NCI-H1105 treated with DMSO at 0.1 percent for 48 hours (cell line): Measurements from ENCODE around the gene RAB13.

Experiments used
- DNase-seq: peaks from one replicate; lab custom pipeline; 2025; lab: John Stamatoyannopoulos, UW

Gene RAB13

DNA sequence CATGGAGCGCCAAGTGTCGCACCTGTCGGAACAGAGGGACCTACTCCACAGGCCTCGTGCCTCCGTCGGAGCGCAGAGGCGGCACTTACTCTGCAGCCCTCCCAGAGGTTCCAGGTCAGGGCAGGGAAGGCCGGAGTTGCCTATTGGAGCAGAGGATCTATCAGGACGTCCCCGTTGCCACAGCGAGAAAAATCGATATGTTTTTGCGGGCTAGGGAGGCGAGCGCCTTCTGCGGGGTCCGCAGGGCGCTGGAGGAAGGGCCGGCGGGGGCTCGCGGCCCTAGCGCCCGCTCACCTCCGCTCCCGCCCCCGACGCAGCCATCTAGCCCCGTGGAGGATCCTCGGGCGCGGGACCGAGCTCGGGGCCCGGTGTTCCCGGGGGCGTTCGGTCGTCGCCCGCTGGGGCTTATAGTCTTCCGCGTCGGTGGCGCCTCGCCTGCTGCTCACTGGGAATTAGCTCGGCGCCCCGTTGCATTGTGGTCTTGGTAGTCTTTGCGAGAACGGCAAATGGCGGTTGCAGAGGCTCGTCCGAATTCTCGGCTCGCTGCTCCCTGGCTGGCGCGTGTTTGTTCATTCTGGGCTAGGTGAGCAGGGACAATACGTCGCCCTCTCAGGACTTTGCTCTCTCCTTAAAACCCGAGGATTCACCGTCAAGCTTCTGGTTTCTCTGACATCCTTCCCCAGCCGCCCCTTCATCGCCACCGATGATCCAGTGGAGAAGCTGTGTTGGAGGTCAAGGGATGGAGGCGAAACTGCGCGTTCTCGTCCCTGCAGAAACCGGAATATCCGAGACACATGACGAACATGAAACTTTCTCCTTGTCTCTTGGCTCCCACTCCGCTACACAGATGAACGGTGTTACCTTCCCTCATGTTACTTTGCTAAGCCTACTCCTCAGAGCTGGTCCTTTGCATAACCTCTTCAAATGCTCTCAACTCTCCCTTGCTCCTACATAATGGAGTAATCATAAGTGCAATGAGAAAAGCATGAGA lies 8.6 kb downstream of the RAB13 start, which contains the start of gene JTB:
Gene JTB (minus strand): TSS at position 425 of the 991 bp plus-strand sequence. CDS start 422 bp downstream, at position 3.
- peak; percentile 87 for DNase-seq

DNA sequence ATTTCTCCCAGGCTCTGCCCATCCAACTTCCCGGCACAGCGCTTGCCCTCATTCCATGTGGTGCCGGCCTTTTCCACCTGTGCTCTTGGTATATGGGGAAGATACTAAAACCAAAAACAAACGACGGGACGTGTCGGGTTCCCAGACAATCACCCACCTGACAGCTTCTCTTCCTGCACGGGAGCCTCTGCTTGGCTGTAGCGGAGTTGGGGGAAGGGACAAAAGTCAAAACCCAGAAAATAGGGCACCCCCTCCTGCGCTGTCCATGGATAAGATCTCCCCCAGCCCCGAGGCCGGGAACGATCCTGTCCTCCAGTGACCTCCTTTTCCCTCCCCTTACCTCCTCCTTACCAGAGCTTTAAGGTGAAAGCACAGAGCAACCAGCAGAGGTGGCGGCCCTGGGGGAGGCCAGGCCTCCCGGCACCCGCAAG lies 9.3 kb downstream of the RAB13 start:
- no peak for DNase-seq

DNA sequence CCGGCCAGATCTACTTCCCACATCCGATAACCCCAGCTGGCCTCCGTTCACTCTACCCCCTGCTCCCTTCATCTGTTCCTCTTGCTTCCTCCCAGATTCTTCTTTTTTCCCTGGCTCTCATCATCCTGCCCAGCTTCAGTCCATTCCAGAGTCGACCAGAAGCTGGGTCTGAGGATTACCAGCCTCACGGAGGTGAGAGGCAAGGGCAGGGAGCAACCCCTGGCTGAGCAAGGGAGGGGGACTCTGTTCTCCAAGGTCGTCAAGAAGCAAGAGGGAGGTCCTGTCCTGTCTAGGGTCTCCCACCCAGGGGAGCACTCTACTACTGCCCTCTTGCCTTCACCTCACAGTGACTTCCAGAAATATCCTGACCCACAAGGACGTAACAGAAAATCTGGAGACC lies 12.6 kb downstream of the RAB13 start:
- no peak for DNase-seq

DNA sequence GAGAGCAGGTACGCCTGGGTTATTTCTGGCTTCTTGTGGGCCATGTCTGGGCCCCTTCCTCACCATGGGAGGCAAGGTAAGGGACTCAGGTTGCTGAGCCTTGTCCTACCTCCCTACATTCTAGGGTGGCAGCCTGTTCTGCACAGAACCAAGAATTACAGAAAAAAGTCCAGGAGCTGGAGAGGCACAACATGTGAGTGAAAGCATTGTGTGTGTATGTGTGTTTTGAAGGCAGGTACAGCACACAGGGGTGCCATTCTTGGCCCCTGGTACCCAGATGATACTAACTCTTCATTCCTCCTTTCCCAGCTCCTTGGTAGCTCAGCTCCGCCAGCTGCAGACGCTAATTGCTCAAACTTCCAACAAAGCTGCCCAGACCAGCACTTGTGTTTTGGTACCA lies 13.1 kb downstream of the RAB13 start:
- DNase-seq: no peak

DNA sequence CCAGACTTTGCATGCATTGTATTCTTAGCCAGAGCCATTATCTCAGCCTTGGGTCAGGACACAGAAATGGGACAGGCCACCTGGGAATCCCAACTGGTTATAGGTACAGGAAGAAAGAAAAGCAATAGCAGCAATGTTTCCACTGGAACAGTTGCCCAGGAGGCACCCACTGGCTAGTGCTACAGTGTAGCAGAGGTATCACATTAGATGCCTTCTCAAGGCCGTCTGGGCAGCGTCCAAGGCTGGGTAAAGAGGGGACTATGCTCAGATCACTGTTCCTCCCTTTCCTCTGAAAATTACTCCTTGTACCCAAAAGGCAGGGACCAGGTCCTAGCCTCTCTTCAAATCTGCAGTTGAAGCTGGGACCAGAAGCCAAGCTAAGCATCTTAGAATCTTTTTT lies 15.8 kb downstream of the RAB13 start:
- no peak for DNase-seq

DNA sequence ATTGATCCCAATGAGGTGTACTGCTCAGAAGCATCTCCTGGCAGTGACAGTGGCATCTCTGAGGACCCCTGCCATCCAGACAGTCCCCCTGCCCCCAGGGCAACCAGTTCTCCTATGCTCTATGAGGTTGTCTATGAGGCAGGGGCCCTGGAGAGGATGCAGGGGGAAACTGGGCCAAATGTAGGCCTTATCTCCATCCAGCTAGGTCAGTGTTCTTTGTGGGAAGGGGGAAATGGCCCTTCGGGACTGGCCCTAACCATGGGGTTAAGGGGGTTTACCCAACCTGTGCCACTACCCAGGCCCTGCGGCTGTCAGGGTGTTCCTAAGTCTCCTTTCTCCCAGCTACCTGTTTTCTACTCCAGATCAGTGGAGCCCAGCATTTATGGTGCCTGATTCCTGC lies 17.2 kb downstream of the RAB13 start:
- no peak for DNase-seq

DNA sequence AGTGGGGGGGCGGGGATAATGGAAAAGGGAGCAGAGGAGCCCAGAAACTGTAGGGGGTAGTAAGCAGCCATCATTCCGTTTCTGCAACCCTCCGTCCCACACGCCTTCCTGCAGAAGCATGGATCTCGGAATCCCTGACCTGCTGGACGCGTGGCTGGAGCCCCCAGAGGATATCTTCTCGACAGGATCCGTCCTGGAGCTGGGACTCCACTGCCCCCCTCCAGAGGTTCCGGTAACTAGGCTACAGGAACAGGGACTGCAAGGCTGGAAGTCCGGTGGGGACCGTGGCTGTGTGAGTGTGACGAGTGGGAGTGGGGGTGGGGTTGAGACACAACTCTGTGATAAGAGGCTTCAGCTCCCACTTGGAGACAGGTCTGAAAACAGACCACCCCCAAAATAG lies 17.7 kb downstream of the RAB13 start:
- DNase-seq: no peak

DNA sequence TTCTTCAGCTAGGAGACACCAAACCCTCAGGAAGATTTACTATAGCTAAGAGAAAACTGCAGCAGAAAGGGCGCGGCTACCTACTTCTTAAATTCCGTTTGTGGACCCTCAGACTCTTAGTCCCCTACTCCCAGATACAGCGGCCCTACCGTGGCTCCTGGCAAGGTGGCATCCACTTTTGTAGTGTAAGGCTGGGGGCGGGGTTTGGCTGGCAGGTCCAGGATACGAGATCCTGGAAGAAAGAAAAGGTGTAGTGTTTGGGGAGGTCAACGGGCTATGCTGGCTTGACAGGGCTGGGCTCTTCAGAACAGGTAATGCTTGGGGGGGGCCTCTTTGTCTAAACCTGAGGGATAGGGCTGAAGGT lies 18.2 kb downstream of the RAB13 start:
- no peak for DNase-seq

DNA sequence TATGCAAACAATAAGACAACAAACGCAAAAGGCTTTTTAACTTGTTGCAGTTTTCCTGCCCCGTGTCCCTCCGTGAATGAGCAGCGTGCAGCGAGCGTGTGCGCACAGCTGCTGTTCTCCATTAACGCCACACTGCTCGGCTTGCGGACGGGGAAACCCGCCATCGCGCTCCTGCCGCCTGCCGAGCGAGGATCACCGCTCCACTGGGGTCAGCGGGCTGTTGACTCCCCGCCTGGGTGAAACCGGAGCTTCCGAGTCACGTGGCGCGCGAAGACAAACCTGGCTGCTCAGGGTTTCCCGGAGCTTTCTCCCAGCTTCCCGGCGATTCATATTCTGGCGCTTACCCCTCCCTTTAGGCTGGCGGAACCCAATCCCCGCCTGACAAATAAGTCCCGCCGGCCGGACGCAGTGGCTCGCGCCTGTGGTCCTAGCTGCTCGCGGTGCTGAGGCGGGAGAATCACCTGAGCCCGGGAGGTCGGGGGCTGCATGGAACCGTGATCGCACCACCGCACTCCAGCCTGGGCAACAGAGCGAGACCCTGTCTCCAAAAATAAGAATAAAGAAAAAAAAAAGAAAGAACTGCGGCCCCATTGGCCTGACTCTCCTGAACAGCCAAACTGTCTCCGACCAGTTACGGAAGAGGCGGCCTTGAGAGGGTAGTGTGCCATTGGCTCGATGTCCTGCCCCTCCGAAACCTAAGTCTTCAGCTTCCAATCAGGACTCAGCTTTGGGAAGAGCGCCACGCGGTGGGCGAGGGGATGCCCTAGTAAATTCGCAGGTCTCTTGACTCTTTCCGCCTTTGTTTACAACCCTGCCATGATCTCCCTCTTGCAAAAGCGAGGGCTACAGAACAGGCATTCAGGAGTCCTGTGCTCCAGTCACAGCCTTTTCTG lies 18.8 kb downstream of the RAB13 start, which contains the start of gene CREB3L4:
Gene CREB3L4 (plus strand): TSS at position 796 of the 893 bp plus-strand sequence. CDS start 624 bp downstream, outside the sequence.
- DNase-seq: peak; percentile 99

DNA sequence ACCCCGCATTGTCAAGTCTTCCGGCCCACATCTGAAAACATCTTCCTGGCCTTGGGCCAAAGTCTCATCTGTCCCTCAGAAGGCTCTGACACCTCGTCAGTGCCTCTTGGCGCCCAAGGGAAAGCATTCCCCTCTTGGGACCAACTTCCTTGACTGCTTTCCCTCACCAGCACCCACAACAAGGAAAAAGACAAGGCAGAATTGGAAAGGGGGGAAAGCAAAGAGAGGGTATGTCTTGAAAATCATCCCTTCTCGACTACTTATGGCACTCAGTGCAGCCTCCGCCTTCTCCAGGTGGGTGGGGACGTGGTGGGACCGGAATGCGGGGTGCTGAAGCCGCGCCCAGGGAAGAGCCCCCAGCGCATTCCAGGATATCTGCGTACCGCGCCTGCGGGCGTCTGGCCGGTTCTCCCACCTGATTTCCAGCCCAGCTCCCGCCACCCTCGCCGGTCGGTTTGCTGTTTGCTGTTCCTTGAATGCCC lies 22.2 kb downstream of the RAB13 start:
- peak; percentile 46 for DNase-seq

DNA sequence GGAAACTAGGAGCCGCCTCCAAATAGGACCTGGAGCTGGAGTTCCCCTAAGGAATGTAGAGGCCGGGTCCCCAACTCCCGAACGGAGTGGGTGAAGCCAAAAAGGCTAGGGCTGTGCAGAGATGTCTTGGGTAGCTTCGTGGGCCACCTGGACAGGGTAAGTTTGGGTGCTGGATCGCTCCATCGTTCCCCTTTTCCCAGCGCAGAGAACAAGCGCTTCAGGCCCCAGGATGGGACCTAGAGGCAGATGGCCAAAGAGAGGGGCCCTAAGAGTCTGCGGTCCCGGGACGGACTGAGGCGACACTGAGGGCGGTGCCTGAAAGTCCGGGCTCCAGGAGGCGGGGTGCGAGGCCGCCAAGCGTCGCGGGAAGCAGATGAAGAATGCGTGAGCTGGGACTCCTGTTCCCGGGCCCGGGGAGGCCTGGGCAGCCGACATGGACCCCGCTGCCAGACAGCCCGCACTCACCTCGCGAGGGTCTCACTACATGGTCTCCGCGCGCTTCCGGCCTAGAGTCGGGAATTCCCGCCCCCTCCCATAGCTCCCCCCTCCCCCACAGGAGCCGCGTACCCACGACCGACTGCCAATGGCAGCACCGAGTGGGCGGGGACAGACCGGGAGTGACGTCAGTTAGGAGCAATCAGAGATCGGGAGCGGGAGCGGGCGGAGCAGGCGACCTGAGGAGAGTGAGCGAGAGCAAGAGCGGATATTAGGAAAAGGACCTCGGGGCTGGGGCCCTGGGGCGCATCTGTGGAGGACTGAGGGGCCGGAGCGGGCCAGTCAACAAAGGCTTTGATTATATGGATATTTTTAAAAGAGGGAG lies 22.9 kb downstream of the RAB13 start, which contains the start of gene SLC39A1:
Gene SLC39A1 (minus strand): TSS at position 508 of the 820 bp plus-strand sequence. CDS start 822 bp downstream, outside the sequence.
- peak; percentile 96 for DNase-seq

DNA sequence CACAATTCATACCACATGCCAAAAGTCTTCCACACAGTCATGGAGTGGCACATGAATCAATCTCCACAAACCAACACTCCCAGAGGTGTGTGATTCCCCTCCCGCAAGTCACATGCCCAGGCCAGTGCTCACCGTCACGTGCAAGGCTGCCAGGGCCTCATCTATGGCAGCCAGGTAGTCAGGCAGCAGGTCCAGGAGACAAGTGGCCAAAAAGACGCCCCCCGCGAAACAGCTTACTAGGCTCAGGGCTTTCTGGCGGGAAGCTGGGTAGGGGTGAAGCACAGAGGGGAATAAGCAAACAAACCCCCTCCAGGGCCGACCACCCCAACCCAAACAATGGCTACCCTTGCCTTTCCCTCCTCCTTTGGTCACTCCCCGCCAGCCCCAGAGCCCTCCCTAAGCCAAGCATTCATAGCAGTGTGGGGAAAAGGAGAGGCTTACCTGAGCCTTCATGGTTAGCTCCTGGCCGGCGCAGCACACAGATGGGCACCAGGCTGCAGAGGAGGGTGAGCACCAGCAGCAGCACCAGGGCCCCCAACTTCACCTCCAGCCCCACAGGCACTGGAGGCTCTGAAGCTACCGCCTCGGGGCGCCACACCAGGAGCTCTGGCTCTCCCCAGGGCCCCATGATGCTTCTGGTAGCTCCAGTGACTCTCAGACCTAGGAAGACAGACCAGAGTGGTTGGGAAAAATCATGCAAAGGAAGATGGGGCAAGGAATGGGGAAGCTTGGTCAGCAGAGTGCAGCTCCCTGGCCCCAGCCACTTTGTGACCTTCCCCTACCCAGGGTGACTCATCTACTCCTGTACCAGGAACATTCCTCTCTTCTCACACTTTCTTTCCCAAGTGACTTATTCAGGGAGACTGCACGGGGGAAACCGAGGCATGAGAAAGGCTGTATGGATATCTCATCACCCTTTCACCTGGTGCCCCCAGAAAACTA lies 23.8 kb downstream of the RAB13 start:
- no peak for DNase-seq

DNA sequence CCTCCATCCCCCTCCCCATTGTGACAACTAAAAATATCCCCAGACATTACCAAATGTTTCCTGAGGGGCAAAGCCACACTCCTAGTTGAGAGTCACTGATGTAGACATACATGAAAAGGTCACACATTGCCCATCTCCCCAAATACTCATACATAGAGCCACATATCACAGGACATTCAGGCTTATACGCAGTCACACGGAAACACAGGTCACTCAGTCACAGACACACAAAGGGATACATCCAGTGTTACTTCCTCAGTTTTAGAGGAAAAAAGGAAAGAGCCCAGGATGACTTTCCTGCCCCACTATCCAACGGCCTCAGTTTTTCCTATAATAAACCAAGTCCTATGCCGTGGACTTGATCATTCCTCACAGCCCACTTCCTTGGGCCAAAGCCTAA lies 24.7 kb downstream of the RAB13 start:
- no peak for DNase-seq

DNA sequence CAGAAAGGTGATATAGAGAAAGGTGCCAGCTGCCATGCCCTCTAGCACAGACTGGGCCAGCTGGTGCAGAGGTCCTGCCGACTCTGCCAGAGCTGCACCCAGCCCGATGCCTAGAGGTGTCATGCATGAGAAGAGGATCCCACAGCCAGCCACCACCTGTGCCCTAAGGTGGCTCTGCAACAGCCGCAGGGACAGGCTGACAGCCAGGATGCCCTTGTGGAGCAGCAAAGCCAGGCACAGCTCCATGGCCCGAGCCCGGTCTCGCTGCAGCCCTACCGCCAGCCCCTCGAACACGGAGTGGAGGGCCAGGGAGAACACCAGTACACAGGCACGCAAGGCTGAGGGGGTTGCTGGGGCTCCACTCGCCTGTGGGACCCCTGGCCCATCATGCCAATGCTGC lies 25.9 kb downstream of the RAB13 start:
- no peak for DNase-seq

DNA sequence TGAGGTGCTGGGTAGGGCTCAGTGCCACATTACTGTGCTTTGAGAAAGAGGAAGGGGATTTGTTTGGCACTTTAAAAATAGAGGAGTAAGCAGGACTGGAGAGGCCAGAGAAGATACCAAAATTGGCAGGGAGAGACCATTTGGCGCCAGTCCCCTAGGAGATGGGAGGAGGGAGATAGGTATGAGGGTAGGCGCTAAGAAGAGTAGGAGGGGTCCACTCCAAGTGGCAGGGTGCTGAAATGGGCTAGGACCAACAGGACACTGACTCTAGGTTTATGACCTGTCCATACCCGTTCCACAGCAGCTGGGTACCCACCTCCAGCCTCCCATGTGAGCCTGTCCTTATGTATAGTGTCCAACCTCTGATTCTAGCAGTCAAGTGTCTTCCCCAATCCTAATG lies 26.7 kb downstream of the RAB13 start:
- peak; percentile 4 for DNase-seq

DNA sequence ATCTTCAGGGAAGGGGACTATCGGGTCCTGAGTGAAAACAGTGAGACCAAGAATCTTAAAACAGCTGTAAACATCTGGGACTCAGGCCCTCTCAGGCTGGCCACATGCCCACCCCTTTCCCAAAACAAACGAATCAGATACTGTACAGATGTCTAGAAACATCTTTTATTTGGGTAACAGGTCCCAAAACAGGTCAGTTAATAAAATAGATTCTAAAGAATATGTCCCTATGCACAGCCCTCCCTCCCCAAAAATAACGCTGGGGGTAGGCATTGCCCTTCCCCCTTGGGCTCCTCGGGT lies 27.2 kb downstream of the RAB13 start:
- no peak for DNase-seq

DNA sequence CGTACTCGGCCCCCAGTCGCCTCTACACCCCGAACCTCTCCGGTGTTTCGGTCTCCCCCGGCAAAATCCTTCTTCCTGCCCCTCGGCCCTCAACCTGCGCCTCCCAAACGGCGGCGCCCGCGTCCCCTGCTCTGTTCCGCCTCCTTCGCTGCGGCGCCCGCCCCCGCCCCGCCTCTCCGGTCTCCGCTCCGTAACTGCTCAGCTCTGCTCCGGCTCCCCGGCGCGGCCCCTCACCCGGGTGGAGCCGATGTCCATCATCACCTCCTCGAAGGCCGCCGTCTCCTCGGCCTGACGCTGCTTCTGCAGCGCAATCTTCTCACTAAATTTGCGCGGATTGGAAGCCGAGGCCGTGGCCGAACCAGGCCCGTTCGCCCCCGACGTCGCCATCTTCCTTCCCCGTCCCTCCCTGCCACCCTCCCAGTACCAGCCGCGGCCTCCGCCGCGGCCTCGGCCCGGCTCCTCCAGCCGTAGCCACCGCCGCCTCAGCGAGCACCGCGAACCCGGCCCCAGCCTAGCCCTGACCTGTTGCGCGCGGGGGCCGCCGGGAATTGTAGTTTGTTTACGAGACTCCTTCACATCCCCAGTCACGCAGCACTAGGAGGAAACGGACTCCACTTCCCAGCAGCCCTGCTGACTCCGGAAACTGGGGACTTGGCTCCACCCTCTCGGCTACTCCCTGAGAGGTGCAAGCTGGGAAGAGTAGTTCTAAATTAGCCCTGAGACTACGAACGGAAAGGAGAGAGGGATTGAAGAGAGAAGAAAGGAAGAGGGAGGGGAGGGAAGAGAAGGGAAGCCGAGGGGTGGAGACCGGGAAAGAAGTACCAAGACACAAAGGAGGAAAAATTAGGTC lies 27.8 kb downstream of the RAB13 start, which contains the start of gene CRTC2:
Gene CRTC2 (minus strand): TSS at position 502 of the 850 bp plus-strand sequence. CDS start 115 bp downstream, at position 387.
- peak; percentile 99 for DNase-seq

DNA sequence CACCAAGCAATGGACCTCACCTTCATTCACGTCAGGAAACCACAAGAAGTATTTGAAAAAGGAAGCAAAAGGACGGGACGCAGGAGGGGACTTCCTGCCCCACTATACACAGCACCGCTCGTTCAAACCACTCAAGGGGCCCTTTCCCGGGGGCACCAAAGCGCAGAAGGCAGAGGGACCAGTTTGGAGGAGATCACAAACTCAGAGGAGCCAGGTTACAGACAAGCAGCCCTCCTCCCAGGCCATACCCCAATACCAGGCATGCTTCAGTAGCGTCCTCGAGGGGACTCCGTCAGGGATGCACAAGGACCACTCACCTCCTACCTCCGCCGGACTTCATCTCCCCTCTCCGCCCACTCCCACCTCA lies 28.4 kb downstream of the RAB13 start:
- no peak for DNase-seq

DNA sequence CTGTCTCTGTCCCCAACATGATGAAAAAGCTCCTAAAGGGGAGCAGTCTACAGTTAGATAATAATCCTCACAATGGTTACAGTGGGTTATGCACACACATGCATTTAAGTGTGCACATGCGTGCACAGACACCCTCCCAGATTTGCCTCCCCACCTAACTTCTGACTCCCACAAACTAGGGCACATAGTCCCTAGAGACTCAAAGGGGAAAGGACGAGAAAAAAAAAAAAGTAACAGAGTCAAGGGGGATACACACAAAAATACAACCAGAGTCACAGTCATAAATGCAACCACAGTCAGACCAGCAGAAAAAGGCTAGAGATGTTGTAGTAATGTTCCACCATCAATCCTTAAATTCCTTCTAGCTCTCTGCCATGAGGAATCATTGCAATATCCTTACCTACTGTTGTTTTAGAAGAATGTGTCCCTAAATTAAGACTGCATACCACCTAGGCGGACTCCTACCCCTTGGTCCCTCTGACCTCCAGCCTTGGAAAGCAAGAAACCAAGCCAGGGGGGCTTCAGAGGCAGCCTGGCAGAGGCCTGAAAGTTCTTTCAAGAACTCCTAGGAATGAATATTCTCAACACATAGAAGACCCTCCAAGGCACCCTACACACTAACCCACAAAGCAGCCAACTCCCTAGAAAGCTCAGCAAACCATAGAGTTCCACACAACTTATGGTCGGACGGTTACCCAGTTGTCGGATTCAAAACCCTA lies 29.0 kb downstream of the RAB13 start:
- DNase-seq: no peak
